Measurements from ENCODE around the gene KRTAP5-7.
"Not testable (repeated sequence)": the region's sequence is repeated elsewhere in the genome, so short reads cannot be mapped to it uniquely, and the experiment has no call there.

The KRTAP5-7 gene

DNA sequence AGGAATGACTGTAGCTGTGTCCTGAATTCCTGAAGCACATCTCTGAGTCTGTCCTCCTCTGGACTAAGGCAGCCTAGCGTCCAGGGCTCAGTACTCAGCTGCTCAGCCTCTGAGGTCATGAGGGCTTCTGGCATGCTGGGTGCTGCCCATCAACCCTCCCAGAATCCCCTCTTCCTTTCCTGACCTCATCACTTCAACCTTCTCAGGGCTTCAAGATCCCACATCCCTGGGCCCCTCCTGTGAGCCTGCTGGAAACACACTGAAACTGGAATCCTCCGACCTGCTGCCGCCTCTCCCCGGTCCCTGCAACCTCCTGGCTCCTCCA lies 11.6 kb downstream of the KRTAP5-7 start:
- TF ChIP-seq GLIS3 (CRISPR knock-in tag; IDR thresholded peaks at IDR 0.05) (no peak), ARNTL (CRISPR knock-in tag; IDR thresholded peaks at IDR 0.05; ENCODE audit: borderline replicate concordance, low read depth) (no peak), PPARA (CRISPR knock-in tag; IDR thresholded peaks at IDR 0.05; ENCODE audit: borderline replicate concordance) (no peak), TOX (CRISPR knock-in tag; IDR thresholded peaks at IDR 0.05; ENCODE audit: borderline replicate concordance) (no peak), RARB (CRISPR knock-in tag; IDR thresholded peaks at IDR 0.05) (no peak), ZFP30 (CRISPR knock-in tag; IDR thresholded peaks at IDR 0.05) (no peak), TCF4 (CRISPR knock-in tag; IDR thresholded peaks at IDR 0.05; ENCODE audit: borderline replicate concordance) (no peak), ESRRG (CRISPR knock-in tag; IDR thresholded peaks at IDR 0.05) (no peak)
- TF ChIP-seq, protein P1, sequence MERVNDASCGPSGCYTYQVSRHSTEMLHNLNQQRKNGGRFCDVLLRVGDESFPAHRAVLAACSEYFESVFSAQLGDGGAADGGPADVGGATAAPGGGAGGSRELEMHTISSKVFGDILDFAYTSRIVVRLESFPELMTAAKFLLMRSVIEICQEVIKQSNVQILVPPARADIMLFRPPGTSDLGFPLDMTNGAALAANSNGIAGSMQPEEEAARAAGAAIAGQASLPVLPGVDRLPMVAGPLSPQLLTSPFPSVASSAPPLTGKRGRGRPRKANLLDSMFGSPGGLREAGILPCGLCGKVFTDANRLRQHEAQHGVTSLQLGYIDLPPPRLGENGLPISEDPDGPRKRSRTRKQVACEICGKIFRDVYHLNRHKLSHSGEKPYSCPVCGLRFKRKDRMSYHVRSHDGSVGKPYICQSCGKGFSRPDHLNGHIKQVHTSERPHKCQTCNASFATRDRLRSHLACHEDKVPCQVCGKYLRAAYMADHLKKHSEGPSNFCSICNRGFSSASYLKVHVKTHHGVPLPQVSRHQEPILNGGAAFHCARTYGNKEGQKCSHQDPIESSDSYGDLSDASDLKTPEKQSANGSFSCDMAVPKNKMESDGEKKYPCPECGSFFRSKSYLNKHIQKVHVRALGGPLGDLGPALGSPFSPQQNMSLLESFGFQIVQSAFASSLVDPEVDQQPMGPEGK (CRISPR knock-in tag; IDR thresholded peaks at IDR 0.05; ENCODE audit: borderline replicate concordance) = no peak
- ATAC-seq = no peak

DNA sequence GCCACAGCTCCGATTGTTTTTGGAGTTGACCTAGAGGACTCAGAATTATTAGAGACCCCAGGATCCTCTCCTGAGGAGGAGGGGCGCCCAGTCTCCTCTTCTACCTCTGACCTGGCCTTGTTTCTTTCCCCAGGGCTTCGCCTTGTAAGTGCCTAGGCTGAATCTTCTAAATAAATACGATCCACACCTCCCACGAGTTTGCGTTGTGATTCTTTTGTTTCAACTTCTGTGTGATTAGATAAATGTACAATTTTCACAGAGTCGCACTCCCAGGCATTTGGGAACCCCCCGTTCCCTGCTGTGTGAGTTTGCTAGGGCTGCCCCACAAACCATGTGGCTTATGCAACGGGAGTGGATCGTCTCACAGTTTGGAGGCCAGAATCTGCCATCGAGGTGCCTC lies 11.9 kb downstream of the KRTAP5-7 start:
- ATAC-seq = no peak

DNA sequence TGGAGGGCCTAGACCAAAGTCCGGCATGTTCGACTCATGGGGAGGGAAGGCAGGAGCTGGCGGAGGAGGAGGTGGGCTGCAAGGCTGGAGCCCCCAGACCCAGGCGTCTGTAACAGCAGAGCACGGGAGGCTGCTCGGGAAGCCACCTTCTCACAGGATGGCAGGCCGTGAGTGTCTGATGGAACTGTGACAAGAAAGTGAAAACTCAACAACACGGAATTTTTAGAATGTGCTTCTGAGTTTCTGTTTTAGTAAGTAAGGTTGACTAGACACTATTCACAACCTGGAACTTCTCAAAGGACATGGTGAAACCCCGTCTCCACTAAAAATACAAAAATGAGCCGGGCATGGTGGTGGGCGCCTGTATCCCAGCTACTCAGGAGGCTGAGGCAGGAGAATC lies 12.9 kb downstream of the KRTAP5-7 start:
- not testable (repeated sequence) for ATAC-seq

More for the DNA sequence above, 11.9 kb downstream of the KRTAP5-7 start:
- no peak for TF ChIP-seq PPARA (CRISPR knock-in tag; IDR thresholded peaks at IDR 0.05; ENCODE audit: borderline replicate concordance)

DNA sequence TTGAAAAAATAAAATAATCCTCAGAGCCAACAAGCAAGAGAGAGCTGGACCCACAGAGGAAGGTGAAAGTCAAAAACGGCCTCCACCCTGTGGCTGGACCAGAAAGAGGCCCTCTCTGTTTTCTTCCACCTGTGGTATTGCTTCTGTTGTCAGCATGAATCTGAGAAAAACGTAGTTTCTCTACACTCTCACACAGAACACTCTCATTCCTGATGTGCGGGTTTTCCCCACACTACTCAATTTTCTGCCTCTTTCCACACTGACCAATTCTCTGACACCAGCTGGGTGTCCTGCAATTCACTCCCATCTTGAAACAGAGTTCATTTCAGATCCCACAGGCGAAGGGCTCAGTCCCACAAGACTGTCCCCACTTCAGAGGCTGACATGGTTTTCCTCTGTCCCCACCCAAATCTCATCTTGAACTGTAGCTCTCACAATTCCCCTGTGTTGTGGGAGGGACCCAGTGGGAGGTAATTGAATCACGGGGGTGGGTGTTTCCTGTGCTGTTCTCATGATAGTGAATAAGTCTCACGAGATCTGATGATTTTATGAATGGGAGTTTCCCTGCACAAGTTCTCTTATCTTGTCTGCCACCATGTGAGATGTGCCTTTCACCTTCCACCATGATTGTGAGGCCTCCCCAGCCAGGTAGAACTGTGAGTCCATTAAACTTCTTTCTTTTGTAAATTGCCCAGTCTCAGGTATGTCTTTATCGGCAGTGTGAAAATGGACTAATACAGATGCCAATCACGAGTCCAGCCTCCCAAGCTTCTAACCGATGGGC lies 13.6 kb downstream of the KRTAP5-7 start:
- ATAC-seq = not testable (repeated sequence)

DNA sequence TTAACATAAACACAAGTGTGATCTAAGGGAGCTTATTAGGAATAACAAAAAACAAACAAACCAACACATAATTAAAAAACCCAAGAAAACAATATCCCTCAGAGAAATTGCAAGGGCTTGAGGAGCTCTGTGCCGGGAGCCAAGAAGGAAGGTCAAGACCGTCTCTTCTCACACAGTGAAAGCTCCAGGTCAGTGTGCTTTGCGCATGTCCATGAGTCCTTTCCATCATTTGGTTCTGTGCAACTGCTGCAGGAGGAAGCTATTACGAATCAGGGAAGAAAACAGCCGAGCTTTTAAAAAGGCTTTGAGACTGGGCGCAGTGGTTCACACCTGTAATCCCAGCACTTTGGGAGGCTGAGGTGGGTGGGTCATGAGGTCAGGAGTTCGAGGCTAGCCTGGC lies 15.3 kb downstream of the KRTAP5-7 start:
- TF ChIP-seq ZNF565 (CRISPR knock-in tag; conservative IDR thresholded peaks at IDR 0.05; ENCODE audit: low read depth) = no peak
- no peak for TF ChIP-seq ZC3H10 (CRISPR knock-in tag; IDR thresholded peaks at IDR 0.05)
- no peak for TF ChIP-seq RARB (CRISPR knock-in tag; IDR thresholded peaks at IDR 0.05)
- no peak for TF ChIP-seq ZFP30 (CRISPR knock-in tag; IDR thresholded peaks at IDR 0.05)
- no peak for TF ChIP-seq GLIS3 (CRISPR knock-in tag; IDR thresholded peaks at IDR 0.05)
- TF ChIP-seq, protein P2, sequence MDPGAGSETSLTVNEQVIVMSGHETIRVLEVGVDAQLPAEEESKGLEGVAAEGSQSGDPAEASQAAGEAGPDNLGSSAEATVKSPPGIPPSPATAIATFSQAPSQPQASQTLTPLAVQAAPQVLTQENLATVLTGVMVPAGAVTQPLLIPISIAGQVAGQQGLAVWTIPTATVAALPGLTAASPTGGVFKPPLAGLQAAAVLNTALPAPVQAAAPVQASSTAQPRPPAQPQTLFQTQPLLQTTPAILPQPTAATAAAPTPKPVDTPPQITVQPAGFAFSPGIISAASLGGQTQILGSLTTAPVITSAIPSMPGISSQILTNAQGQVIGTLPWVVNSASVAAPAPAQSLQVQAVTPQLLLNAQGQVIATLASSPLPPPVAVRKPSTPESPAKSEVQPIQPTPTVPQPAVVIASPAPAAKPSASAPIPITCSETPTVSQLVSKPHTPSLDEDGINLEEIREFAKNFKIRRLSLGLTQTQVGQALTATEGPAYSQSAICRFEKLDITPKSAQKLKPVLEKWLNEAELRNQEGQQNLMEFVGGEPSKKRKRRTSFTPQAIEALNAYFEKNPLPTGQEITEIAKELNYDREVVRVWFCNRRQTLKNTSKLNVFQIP (CRISPR knock-in tag; IDR thresholded peaks at IDR 0.05; ENCODE audit: borderline replicate concordance, low read depth) = no peak
- no peak for TF ChIP-seq PPARA (CRISPR knock-in tag; IDR thresholded peaks at IDR 0.05; ENCODE audit: borderline replicate concordance)
- TF ChIP-seq TCF4 (CRISPR knock-in tag; IDR thresholded peaks at IDR 0.05; ENCODE audit: borderline replicate concordance) = no peak
- TF ChIP-seq CSDC2 (CRISPR knock-in tag; IDR thresholded peaks at IDR 0.05) = no peak
- TF ChIP-seq ESRRG (CRISPR knock-in tag; IDR thresholded peaks at IDR 0.05) = no peak
- TF ChIP-seq, protein P3, sequence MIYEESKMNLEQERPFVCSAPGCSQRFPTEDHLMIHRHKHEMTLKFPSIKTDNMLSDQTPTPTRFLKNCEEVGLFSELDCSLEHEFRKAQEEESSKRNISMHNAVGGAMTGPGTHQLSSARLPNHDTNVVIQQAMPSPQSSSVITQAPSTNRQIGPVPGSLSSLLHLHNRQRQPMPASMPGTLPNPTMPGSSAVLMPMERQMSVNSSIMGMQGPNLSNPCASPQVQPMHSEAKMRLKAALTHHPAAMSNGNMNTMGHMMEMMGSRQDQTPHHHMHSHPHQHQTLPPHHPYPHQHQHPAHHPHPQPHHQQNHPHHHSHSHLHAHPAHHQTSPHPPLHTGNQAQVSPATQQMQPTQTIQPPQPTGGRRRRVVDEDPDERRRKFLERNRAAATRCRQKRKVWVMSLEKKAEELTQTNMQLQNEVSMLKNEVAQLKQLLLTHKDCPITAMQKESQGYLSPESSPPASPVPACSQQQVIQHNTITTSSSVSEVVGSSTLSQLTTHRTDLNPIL (CRISPR knock-in tag; IDR thresholded peaks at IDR 0.05; ENCODE audit: low read depth) = no peak
- TF ChIP-seq, protein P1 (CRISPR knock-in tag; IDR thresholded peaks at IDR 0.05; ENCODE audit: borderline replicate concordance) = no peak
- TF ChIP-seq, protein P4, sequence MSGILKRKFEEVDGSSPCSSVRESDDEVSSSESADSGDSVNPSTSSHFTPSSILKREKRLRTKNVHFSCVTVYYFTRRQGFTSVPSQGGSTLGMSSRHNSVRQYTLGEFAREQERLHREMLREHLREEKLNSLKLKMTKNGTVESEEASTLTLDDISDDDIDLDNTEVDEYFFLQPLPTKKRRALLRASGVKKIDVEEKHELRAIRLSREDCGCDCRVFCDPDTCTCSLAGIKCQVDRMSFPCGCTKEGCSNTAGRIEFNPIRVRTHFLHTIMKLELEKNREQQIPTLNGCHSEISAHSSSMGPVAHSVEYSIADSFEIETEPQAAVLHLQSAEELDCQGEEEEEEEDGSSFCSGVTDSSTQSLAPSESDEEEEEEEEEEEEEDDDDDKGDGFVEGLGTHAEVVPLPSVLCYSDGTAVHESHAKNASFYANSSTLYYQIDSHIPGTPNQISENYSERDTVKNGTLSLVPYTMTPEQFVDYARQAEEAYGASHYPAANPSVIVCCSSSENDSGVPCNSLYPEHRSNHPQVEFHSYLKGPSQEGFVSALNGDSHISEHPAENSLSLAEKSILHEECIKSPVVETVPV (CRISPR knock-in tag; IDR thresholded peaks at IDR 0.05) = no peak
- TF ChIP-seq, protein P5, sequence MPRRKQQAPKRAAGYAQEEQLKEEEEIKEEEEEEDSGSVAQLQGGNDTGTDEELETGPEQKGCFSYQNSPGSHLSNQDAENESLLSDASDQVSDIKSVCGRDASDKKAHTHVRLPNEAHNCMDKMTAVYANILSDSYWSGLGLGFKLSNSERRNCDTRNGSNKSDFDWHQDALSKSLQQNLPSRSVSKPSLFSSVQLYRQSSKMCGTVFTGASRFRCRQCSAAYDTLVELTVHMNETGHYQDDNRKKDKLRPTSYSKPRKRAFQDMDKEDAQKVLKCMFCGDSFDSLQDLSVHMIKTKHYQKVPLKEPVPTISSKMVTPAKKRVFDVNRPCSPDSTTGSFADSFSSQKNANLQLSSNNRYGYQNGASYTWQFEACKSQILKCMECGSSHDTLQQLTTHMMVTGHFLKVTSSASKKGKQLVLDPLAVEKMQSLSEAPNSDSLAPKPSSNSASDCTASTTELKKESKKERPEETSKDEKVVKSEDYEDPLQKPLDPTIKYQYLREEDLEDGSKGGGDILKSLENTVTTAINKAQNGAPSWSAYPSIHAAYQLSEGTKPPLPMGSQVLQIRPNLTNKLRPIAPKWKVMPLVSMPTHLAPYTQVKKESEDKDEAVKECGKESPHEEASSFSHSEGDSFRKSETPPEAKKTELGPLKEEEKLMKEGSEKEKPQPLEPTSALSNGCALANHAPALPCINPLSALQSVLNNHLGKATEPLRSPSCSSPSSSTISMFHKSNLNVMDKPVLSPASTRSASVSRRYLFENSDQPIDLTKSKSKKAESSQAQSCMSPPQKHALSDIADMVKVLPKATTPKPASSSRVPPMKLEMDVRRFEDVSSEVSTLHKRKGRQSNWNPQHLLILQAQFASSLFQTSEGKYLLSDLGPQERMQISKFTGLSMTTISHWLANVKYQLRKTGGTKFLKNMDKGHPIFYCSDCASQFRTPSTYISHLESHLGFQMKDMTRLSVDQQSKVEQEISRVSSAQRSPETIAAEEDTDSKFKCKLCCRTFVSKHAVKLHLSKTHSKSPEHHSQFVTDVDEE (CRISPR knock-in tag; IDR thresholded peaks at IDR 0.05) = no peak
- TF ChIP-seq OSR1 (CRISPR knock-in tag; IDR thresholded peaks at IDR 0.05) = no peak
- no peak for TF ChIP-seq ZNF8 (CRISPR knock-in tag; IDR thresholded peaks at IDR 0.05)
- no peak for TF ChIP-seq ZFP3 (CRISPR knock-in tag; IDR thresholded peaks at IDR 0.05)
- no peak for TF ChIP-seq ZNF70 (CRISPR knock-in tag; IDR thresholded peaks at IDR 0.05)
- no peak for TF ChIP-seq ARNTL (CRISPR knock-in tag; IDR thresholded peaks at IDR 0.05; ENCODE audit: borderline replicate concordance, low read depth)
- TF ChIP-seq TOX (CRISPR knock-in tag; IDR thresholded peaks at IDR 0.05; ENCODE audit: borderline replicate concordance) = no peak
- no peak for ATAC-seq
